GM19395 (cell line): ENCODE results near the gene PEX14.

ENCODE experiments used
- ATAC-seq: cut with Tn5 transposase; IDR thresholded peaks from one replicate; pipeline ENCODE4 v1.9.1; 2021; ENCODE audit warnings: mild to moderate bottlenecking, moderate library complexity; ENCODE audit not compliant: unreplicated experiment

The PEX14 gene

DNA sequence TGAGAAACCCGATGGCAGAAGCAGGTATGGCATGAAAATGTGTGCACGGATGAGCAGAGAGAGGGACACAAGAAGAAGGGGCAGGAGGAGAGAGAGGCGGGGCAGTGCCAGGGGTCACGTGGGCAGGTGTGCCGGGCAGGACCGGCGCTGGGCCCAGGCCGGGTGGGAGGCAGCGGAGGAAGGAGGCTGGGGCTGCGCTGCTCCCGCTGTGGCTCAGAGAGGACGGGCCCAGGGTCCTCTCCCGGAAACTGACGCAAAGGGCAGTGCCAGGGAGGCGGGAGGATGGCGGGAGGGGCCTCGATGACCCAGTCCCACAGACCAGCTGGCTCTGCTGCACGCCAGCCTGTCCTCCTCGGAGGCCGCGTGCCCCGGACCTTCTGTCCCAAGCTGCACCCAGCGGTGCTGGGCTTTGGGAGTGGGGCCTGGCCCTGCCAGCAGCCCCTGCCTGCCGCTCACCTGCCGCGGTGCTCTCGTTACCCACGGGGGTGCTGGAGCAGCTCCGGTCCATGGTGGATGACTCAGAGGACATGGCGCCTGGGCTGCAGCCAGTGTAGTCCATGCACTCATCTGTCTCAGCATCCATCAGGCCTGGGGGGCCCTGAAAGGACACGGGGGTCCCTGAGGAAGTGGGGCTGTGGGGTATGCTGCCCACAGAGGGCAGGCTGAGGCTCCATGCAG lies 167.8 kb downstream of the PEX14 start:
- no peak for ATAC-seq

DNA sequence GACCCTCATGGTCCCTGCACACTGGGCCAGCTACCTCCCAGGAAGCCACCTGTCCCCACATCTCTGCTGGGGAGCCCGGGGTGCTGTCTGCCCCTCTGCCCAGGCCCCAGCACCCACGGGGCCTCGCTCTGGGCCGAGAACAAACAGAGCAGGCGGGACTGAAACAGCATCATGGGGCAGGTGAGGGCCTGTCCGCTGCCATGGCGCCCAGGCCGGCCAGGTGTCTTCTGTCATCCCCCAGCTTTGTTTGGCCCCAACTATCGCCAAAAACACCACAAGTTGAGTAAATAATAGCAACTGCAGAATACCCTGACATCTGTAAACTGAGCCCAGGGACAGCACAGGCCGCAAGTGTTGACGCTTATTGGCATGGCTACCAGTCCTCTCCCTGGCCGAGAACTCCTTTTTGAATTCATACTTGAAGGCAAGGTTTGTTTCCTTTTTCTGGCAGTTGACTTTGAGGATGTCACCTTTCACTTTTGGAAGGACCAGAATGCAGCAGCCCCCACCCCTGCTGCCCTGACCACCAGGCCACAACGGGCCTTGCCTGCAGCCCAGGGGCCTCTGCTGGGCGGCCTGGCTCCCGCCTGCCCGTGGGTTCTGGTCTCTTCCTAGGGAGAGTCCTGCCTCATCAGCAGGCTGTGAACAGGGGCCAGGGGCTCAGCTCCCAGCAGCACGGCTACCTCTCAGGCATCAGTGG lies 169.0 kb downstream of the PEX14 start:
- no peak for ATAC-seq

DNA sequence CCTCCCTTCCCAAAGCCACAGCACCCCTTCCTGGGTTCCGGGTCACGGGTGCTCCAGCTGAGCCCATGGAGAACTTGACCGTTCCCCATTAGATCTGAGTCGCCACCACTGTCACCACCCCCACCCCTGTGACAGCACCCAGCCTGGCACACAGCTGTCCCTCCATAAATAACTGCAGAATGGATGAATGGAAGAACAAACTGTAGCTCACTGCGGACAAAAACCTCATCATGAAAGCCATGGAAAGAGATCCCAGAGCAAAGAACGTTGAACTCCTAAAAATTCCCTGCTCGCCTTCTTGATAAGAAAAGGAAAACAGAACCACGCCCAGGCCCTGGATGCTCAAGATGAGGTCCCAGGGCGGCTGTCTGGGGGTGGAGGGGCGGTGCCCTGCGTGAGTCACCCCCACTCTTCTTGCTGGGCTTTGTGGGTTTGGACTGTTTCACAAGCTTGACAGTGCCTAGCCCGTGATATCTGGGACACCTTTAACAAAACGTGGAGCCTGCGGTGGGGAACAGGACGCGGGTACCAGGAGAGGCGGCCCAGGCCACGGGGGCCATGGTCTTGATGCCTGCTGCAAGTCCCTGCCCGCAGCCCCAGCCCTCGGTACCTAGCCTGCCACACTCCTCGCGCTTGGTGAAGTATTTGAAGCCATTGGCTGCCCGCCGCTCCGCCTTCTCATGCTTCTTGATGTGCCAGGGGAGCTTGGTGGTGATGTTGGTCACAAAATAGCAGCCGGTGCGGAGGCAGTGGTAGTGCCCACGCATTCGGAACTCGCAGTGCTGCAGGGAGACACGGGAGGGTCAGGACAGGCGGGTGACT lies 169.8 kb downstream of the PEX14 start:
- no peak for ATAC-seq

DNA sequence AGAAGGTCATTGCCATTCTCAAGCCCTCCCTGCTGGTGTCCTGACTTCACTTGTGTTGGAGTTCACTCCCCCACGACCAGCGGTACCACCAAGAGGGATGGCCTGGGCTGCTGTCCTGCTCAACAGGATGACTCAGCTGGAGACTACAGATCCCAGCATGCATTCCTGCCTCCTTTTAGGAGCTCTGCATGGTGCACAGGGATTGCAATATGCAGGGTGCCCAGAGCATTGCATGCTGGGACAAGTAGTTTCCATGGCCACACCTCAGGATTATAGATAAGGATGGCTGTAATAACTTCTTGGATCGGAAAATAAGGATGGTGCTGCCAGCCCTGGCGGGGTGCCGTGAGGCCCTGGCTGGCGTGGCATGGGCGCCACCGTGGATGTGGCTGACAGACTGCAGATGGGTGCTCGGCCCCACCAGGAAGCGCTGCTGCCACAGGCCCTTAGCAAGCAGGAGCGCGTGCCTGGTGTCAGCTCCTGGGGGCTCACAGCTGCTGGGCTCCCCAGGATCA lies 171.7 kb downstream of the PEX14 start:
- no peak for ATAC-seq

DNA sequence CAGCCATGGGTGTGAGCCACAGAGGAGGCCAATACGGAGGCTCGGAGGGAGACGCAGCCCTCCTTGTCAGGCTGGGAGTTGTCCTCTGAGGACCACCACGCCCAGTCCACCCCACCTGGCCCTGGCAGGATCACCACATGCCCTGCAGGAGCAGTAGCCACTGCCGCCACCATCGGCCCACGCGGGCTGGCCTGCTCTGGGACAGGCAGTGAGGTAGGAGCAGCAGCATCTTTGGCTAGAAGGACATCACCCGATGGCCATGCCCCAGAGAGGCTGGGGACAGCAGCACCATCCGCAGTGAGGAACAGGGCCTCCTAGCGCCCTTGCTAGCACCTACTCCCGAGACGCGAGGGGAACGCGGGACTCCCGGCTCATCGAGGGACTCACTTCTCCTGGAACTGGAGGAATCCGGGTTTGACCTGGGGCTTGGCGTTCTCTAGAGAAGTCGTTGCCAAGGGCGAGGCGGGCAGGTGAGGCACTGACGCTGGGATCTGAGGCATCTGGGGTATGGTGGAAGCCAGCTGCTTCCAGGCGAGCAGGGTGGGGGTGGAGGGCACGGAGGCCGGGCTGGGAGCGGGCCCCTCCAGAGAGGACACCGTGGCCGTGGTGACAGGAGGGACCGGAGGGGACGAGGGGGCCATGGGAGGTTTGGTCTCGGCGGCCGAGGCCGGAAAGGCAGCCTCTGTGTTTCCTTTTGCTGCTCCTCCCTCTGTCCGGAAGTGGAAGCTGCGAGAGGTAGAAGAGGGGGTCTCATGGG lies 172.8 kb downstream of the PEX14 start:
- no peak for ATAC-seq

DNA sequence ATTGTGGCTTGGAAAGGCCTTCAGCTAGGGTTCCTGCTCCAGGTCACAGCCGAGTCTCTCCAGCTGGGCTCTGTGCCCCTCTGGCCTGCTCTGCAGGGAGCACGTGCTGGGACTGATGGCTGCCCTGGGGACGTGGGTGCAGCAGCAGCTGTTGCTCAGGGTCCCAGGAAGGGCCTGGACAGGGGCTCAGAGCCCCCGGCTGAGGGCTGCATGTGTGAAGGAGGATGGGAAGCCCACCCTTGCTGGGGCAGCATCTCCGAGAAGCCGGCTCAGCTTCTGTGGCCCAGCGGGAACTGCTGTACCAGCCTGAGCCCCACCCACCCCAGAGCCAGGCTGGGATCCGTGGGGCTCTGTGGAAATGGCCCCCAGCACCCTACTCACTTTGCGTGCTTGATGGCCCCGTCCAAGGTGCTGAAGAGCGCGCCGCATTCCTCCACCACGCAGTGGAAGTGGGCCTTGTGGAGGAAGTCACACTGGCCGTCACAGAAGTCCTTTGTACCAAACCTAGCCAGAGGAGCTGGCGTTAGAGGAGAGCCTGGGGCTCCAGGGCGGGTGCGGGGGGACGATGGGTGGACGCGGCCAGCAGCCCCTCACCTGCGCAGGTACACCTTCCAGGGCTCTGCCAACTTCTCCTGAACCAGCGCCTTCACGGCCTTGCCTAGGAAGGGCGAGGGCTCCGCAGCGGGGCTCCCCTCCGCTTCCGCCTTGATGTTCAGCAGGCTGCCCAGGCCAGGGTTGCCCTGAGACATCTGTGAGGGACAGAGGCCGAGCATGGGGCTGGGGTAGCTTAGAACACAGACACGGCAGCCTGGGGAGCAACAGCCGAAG lies 174.2 kb downstream of the PEX14 start:
- ATAC-seq, result no peak

DNA sequence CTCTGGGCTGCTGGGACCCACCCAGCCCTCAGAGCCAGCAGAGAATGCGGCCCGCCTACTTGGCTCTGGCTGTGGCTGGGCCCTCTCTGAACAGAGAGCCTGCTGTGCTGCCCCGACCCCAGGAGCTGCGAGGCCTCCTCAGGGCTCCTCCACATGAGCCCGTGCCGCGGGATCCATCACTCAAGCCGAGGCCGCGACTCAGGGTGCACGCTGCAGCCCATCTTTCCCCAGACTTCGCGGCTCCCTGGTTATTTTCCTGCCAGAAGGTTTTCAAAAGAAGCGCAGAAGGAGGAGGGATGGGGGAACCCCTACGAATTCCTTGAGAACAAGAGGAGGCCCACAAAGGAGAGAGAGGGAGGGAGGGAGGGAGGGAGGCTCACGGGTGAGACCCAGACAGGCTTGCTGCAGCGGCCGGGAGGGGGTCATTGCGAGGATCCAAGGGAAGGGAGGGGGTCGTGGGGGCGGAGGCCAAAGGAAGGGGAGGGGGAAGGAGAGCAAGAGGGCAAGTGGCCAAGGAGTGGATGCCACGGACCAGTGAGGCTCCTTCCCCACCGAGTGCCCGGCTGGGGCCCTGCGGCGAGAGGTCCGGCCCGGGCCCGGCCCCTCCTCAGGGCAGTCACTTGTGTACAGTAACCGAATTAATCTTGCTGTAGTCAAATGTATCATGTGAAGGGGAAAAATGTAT lies 174.9 kb downstream of the PEX14 start:
- no peak for ATAC-seq

DNA sequence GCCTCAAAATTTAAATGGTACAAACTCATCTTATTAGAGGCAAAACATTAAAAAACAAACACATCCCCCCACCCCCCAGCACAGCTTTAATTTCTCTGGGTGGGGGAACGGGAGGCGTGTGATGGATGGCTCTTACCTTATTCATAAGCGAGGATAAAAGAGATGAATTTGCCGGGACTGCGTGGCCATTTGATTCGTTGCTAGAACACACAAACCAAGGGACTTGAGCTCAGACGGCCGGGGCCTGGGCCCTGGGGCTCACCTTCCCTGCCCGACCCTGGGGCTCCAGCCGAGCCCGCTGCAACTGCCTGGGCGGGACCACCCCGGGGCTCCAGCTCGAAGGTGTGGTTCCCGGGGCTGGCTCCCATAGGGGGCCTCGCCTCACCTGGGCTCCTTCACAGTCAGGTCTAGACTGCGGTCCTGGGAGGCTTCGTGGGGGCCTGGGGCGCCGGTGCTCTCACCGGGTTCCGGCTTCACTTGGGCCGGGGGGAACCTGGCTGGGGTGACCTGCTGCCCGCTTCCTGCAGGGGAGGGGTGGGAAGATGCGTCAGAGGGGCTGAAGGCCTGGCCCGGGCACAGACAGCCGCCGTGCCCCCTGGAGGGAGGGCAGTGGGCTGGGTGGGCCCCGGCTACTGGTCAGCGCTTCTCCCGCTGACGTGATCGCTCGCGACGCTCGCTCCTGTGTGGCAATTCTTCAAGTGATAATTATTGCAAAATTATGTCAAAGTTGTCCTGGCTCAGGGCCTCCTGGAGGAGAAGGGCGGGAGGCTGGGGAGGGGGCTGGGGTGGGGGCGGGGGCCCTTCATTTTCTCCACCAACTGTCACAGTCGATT lies 176.0 kb downstream of the PEX14 start:
- no peak for ATAC-seq

DNA sequence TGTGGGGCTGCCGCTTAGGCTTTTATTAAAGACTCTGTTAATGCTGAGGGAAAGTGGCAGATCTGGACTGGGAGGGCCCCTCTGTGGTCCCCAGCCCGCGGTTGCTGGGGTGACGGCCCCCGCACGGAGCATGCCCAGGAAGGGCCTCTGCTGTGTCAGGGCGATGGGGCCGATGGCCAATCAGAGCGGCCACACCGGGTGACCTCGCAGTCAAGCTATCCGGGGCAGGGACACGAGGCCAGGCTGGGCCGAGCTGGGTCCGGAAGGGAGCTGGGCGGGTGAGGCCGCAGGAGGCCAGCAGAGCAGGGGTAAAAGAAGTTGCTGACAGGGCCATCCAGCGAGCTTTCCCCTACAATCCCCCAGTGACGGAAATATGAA lies 176.6 kb downstream of the PEX14 start:
- ATAC-seq, result no peak

DNA sequence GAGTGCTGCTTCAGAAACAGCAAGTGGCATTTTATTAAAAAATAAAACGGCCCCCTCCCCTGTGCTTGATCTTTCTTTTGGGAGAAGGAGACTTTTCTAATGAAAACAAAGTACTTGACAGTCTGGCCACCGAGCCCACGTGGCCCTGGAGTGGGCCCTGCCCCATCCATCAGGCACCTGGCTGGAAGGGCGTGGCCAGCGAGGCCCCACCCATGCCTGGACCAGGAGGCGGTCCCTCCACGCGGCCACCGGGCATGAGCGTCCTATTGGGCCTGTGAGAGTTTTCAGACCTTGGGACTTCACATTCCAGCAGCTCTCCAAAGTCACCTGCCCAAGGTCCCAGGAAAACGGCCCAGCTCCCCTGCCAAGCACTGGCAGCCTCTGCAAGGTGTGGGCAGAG lies 177.0 kb downstream of the PEX14 start:
- ATAC-seq, result no peak

DNA sequence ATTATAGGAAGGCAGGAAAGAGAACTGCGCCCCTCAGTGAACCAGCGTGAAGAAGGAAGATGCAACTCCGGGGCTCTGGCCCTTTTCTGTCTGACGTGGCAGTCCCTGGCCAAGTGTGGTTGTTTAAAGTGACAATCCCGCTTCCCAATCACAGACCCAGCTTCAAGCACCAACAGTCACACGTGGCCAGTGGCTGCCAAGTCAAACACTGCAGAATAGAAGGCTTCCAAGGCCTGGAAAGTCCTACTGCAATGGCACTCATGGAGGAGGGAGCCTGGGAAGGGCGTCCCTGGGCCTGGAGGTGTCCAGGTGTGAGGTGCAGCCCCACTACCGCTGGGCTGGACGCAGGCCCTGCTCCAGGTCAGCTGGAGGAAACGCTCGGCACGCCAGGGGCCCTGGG lies 177.9 kb downstream of the PEX14 start:
- ATAC-seq, result no peak

DNA sequence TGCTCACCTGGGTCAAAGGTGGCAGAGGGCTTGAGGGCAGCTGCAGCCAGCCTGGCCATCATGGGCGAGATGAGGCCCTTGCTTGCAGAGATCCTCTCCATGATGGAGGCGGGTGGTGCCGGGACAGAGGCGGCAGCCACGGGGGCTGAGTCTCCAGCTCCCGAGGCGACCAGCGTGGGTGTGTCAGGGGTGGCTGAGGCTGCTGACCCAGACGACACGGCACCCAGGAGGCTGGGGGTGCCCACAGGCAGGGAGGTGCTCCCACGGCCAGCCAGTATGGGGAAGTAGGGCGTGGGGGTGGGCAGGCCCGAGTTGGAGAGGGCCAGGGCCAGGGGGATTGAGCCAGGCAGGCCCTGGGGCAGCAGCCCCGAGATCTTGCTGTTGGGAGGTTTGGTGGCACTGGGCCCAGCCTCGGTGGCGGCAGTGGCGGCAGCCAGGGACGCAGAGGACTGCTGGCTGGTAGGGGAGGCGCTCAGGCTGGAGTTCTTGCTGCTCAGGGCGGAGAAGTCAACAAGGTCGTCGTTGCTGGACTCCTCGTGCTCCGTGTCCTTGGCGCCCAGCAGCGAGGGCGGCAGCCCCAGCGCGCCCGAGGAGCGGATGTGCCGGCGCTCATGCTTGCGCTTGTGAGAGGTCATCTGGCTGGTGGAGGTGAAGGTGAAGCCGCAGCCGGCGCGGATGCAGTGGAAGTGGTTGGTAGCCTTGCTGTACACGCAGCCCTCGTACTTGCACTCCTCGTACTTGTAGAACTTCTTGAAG lies 178.8 kb downstream of the PEX14 start:
- no peak for ATAC-seq

DNA sequence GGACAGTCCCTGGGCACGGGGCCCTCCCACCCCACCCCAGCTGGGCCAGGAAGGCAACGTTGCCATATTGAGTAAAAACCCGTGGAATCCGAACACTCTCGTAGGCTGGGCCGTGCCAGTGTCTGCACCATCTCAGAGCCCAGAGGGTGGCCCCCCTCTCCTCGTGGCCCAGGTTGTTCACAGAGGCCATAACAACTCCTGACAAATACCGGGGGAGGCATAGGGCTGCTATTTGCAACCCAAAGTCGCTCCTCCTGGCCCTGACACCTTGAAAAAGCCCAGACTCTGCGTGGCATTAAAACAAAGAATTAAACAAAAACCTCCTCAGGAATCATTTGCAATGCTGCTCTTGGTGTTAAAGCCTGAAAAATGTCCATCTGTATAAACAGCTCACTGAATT lies 180.3 kb downstream of the PEX14 start:
- no peak for ATAC-seq

DNA sequence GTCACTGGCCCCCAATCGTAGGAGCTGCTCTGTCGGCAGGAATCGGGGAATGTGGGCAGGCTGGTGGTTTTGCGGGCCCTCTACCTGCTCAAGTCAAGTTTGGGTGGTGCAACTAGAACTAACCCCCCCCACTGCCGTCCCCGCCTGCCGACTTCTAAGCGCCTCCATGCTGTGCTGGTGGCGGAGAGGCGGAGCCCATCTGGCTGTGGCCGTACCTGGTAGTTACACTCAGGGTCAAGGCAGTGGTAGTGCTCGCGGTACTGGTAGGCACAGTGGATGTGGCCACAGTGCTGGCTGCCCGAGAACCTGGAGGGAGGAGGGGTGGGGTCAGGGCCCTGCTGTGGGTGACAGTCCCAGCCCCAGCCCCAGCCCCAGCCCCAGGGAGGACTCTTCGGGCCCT lies 181.7 kb downstream of the PEX14 start:
- ATAC-seq, result no peak

DNA sequence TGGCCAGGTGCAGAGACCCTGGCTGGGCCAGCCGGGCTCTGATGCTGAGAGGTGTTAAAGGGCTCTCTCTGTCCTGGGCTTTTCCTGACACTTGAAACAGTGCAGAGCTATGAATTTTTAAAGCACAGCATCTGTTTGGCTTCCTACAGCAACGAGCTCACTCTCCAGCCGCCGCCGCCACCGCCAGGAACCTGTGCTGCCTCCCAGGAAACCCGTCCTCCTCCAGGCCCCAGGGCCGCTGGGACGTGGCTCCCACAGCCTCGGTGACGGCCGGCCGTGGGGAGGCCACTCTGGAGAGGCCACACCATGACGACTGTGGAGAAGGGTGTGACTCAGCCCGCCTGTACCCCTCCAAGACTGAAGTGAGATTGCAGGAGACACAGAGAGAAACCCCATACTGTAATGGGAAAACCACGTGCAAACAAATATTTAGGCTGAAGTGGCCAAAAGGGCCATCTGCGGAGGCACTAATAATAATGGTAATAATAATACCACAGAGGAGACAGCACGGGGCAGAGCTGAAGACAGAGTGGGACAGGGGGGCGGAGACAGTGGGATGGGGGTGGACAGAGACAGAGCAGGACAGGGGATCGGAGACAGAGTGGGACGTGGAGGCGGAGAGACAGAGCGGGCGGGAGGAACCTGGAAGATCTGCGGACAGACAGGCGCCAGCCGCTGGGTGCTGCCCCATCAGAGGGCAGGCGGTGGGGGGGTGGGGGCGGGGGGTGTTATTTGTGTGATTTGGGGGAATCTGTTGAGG lies 182.5 kb downstream of the PEX14 start:
- ATAC-seq, result no peak

DNA sequence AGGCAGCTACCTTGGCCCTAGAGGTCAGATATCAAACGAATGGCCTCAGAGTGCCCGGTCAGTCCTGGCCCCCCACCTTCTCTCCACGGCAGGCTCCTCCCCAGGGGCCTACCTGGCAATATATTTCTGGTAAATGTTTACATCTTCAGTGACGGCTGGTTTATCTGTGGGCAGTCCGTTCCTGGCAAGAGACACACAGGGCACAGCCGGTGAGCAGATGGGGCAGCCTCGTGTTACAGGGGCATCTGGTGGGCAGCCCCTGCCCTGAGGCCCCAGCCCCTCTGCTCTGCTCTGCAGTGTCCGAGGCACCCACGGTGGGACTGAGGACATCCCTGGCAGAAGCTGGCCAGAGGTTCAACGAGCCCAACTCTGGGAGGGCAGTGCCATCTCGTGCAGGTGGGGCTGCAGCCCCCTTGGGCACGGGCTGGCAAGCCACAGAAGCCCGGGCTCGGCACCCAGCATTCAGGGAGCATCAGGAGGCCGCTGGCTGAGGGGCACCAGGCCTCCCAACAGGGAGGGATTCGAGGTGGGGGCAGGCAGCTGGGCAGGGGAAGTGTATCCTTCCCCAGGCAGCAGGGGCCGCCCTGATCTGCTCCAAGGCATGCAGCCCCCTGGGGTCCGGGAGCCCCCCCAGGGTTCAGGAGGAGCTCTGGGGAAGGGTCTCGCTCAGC lies 183.8 kb downstream of the PEX14 start:
- no peak for ATAC-seq

DNA sequence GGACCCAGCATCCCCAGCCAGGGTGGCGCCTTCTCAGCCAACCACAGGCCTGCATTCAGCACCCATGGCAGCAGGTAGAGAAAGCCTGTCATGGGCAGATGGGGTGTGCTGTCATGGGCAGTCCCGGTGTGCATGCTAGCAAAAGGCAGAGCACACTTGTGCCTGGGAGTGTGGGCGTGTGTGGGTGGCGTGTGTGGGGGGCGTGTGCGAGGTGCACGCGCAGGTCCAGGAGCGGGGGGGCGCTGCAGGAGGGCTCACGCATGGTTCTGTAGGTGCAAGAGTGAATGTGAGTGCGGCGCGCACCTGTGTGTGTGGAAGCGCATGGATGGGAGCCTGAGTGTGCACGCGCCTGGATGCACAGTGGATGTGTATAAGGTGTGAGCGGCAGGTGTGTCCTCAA lies 184.5 kb downstream of the PEX14 start:
- no peak for ATAC-seq
